AG09309 (cell line): ENCODE data around the gene STON1.
"Not testable (repeated sequence)": the region's sequence is repeated elsewhere in the genome, so short reads cannot be mapped to it uniquely, and the experiment has no call there.

Experiments
- DNase-seq: peaks from one replicate; pipeline ENCODE4 v3.0.0-alpha.2; 2010; ENCODE audit warnings: low read depth
- H3K4me3 ChIP-seq: 2 replicates; pipeline ENCODE4 v1.5.1; 2011; ENCODE audit warnings: mild to moderate bottlenecking, low read depth, low read length, moderate library complexity; ENCODE audit not compliant: control insufficient read depth
- TF ChIP-seq, protein P1 (sequence below): IDR thresholded peaks from 2 replicates; pipeline ENCODE4 v1.5.1; 2011; ENCODE audit warnings: mild to moderate bottlenecking, low read depth, low read length, inconsistent platforms; ENCODE audit not compliant: insufficient read depth, control insufficient read depth; ENCODE audit errors: missing control alignments

The STON1 gene

DNA sequence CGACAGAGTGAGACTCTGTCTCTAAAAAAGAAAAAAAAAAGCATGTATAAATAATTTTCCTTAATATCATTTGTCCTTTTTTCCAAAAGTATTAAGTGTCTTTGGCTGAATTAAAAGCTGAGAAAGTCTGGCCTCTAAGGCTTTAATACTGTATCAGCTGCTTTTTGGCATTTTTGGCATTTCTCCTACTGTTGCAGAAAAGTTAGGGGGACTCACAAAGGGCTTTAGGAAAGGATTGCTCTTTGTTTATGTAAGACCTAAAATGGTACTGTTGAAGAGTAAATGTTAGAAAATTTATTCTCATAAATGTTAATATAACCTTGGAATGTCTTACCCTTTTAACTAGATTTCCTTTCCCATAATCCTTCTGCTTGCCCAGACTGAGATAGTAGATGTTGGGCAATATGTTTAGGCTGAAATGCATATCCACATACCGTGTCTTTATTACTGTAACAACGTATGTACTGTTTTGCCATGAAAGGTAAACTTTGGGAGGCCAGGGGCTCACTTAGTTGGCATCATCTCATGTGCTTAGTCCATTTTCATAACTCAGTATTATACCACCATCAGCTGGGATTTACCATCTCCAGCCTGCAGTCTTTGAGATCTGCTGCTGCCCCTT is 18.0 kb upstream of the STON1 start:
- DNase-seq = no peak
- TF ChIP-seq, protein P1, sequence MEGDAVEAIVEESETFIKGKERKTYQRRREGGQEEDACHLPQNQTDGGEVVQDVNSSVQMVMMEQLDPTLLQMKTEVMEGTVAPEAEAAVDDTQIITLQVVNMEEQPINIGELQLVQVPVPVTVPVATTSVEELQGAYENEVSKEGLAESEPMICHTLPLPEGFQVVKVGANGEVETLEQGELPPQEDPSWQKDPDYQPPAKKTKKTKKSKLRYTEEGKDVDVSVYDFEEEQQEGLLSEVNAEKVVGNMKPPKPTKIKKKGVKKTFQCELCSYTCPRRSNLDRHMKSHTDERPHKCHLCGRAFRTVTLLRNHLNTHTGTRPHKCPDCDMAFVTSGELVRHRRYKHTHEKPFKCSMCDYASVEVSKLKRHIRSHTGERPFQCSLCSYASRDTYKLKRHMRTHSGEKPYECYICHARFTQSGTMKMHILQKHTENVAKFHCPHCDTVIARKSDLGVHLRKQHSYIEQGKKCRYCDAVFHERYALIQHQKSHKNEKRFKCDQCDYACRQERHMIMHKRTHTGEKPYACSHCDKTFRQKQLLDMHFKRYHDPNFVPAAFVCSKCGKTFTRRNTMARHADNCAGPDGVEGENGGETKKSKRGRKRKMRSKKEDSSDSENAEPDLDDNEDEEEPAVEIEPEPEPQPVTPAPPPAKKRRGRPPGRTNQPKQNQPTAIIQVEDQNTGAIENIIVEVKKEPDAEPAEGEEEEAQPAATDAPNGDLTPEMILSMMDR = no peak
- H3K4me3 ChIP-seq = no peak overlapping the region

DNA sequence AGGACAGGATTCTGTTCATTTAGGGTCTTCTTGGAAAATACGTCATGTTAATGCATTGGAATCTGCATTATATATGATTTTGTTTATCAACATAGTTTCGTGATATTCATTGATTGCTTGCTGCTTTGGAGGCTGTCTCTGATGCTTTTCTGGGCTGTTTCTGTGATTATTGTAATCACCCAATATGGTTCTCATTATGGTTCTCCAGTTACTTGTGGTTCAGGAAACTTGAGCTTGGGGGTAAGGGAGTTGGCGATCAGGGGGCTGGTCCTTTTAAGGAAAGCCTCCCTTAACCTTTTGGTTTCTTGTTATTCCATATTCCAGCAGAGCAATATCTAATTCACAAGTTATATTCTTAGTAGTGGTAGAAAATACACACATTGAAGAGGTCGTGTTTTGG is 17.4 kb upstream of the STON1 start:
- TF ChIP-seq, protein P1 = no peak
- DNase-seq = no peak
- H3K4me3 ChIP-seq = no peak overlapping the region

DNA sequence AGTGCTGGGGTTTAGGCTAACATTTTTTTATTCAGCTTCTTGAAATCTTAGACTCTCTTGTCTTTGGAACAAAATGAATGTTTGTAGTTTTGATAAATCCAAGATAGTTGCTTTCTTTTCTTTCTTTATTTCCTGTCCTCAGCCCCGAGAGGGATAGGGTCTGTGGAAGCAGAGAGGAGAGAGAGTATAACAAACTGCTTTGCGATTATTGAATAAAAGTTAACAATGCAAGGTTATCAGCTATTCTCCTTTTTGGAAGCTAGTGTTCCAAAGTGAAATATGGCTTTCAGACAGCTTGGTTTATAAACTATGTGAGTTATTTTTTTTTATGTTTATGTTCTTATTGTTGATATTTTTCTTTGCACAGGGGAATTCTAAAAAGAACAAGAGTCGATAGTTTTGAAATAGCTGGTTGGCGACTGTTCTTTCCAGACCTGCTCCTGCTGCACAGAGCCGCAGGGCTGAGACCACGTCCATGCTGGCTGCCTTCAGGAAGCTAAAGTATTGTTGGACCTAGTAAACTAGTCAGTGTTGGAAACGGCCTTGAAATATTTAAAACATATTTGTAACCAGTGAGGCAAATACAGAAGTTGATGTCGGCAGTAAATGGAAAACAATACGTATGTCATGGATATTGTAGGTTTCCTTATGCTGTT is 15.5 kb upstream of the STON1 start:
- DNase-seq = no peak
- no peak overlapping the region for H3K4me3 ChIP-seq
- TF ChIP-seq, protein P1 = no peak

DNA sequence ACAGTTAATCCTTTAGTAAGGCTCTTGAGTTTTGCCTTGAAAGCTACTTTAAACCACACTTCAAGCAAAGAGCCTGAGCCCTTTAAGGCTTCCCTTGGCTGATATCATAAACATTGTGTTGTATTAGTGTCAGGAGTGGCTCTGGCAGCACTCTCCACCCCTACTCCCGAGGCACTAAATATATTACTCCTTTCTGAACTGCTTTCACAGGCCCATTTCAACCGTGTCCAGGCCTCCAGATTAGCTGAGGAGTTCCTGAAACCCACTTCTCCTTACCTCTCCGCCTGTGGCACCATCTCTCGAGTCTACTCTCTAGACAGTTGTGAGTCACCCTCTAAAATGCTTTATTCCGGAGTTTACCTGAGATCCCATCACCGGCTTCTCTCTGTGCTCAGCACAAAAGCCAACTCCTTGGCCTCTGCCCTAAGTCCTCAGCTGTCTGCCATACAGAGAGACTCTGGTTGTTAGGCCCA is 14.4 kb upstream of the STON1 start:
- H3K4me3 ChIP-seq = no peak overlapping the region
- TF ChIP-seq, protein P1 = no peak
- DNase-seq = no peak

DNA sequence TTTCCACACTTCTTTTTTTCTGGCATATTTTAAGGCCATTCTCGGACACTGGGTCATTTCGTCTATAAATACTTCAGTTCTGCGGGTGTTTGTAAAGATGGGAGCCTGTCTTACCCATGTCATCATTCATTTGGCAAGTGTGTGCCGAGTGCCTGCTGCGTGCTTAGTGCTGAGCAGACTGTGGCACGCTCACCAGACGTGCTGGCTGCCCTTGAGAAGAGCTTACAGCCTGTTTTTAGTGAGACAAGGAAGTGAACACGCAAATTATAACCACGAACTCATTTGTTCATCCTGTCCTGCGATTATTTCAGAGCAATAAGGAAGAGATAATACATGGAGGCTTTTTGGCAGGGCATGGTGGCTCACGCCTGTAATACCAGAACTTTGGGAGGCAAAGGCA is 10.4 kb upstream of the STON1 start:
- TF ChIP-seq, protein P1 = no peak
- H3K4me3 ChIP-seq = no peak overlapping the region
- DNase-seq = no peak

DNA sequence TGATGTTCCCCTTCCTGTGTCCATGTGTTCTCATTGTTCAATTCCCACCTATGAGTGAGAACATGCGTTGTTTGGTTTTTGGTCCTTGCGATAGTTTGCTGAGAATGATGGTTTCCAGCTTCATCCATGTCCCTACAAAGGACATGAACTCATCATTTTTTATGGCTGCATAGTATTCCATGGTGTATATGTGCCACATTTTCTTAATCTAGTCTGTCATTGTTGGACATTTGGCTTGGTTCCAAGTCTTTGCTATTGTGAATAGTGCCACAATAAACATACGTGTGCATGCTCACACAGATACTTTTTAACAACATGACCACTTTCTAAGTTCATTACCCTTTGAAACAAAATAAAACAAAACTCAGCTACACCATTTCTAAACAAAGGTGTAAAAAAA is 5.2 kb upstream of the STON1 start:
- not testable (repeated sequence) for H3K4me3 ChIP-seq, DNase-seq

DNA sequence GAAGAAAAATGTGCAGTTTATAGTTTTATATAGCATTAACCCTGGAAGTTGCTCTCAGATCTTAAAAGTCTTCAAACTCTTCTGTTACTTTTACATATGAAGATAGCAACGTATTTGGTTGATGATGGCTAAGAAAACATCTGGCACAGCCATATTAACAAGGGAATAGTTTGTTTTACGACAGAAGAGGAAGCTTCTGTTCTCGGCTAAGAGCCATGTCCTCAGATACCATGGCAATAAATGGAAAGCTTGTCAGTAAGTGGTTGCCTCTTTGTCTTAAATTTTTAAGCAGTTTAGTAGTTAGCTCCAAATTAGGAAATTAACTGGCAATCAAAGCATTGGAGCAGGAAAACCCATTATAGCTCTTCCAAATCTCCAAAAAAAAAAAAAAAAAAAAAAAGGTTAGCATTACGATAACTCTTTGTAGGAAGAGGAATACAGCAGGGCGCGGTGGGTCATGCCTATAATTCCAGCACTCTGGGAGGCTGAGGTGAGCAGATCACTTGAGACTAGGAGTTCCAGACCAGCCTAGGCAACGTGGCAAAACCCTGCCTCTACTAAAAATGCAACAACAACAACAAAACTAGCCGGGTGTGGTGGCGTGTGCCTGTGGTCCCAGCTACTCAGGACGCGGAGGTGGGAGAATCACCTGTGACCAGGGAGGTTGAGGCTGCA is 4.5 kb upstream of the STON1 start:
- no peak overlapping the region for H3K4me3 ChIP-seq
- no peak for DNase-seq
- TF ChIP-seq, protein P1 = no peak
